ENCODE data around the gene CD34. TPM values are rescaled to one million over a fixed set of nuclear protein-coding genes. Genes with fewer than 3 reads are reported as not detected.

CD34 gene, protein sequence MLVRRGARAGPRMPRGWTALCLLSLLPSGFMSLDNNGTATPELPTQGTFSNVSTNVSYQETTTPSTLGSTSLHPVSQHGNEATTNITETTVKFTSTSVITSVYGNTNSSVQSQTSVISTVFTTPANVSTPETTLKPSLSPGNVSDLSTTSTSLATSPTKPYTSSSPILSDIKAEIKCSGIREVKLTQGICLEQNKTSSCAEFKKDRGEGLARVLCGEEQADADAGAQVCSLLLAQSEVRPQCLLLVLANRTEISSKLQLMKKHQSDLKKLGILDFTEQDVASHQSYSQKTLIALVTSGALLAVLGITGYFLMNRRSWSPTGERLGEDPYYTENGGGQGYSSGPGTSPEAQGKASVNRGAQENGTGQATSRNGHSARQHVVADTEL
- not detected for total RNA-seq

DNA sequence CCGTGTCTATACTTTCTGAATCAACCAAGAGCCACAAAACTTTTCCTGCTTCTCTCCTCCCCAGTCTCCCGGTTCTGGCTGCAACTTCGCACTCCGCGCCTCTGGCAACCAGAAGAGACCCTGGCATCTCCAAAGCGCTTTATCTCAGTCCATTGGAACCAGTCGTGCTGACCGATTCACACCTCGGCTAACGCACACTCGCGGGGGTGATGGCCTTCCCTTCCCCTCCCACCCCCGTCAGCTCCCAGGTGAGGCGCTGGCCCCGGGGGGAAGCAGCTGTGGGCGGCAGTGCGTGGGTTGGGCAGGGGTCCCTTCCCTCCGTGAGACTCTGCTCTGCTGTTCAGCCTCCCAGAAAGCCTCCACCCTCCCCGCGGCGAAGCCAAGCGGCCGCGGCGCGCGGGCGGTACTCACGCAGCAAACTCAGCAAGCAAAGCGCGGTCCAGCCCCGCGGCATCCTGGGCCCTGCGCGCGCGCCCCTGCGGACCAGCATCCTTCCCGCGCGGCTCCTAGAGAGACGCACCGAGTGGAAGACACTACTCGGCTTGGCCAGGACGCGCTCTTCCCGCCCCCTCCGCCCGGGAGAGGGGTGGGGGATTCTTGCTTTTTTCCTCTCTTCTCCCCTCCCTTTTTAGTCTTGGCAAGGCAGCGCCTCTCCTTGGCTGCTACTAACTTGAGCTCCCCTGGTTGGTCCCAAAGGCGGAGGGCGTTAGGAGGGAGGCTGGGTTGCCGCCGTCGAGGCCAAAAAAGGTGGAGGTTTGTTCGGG lies at the start of gene CD34:
Gene CD34 (minus strand): TSS at position 535 of the 764 bp plus-strand sequence. CDS start 45 bp downstream, at position 490.
- Mint-ChIP-seq H3K4me3 (peak within 1 kb of the TSS; percentile 57), H3K4me1 (peaks cover 6% of the 10 kb centered on the region), H3K9me3 (no peaks in the 10 kb centered on the region), H3K27me3 (peaks cover 72% of the 10 kb centered on the region), H3K27ac (no peak within 1 kb of the TSS), H3K36me3 (no peaks in the 10 kb centered on the region)
- DNase-seq (peak; percentile 60), ATAC-seq (ENCODE audit: low read depth) (peak; percentile 82)
- POLR2A ChIA-PET, result no interaction called here

DNA sequence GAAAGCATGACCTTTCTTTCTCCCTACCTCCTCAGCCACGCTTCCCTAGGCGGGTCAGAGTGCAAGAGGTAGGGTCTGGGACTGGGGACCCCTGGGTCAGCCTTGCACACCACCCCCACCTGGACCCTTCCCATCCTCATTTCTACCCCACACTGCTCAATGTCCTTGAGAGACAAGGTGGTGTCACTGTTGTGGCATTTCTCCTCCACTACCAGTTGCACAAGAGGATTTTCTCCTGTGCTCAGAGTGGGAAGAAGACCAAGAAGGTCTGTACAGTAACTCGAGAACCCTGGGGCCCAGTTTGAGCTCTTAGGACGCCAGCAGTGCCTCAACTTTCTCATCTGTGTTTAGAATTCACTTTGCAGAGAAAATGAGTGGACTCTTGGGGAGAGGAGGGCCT lies 49.4 kb upstream of the CD34 start:
- H3K36me3 Mint-ChIP-seq, result no peaks in the 10 kb centered on the region
- POLR2A ChIA-PET, result no interaction called here

DNA sequence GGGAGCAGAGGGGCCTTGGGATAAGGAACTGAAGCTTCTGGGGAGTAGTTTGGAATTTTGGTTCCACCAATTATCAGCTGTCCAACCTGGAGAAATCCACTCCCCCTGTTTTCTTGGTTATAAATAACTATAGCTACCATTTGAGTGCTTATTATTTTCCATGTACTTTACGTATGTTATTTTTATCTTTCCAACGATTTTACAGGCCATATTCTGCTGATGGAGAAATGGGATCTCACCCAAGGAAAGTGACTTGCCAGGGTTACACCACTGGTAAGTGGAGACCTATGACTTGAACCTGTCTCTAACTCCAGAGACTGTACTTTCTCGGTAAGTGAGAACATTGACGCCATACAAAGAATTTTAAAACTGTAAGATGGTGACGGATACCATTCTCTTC lies 49.0 kb upstream of the CD34 start:
- DNase-seq (no peak), ATAC-seq (ENCODE audit: low read depth) (no peak)
- H3K27ac Mint-ChIP-seq, result no peak overlapping the region
- peaks cover 8% of the 10 kb centered on the region for H3K4me1 Mint-ChIP-seq
- H3K4me3 Mint-ChIP-seq, result peak overlapping the region; percentile 80
- H3K36me3 Mint-ChIP-seq, result no peaks in the 10 kb centered on the region
- no peaks in the 10 kb centered on the region for H3K9me3 Mint-ChIP-seq
- POLR2A ChIA-PET, result no interaction called here
- H3K27me3 Mint-ChIP-seq, result peaks cover 65% of the 10 kb centered on the region

More for the DNA sequence above, 49.4 kb upstream of the CD34 start:
- peaks cover 61% of the 10 kb centered on the region for H3K27me3 Mint-ChIP-seq
- H3K9me3 Mint-ChIP-seq, result no peaks in the 10 kb centered on the region
- H3K4me3 Mint-ChIP-seq, result no peak overlapping the region
- DNase-seq (no peak), ATAC-seq (ENCODE audit: low read depth) (no peak)
- H3K4me1 Mint-ChIP-seq, result peaks cover 8% of the 10 kb centered on the region
- H3K27ac Mint-ChIP-seq, result no peak overlapping the region

- H3K9me3 Mint-ChIP-seq, result no peaks in the 10 kb centered on the region
- H3K27me3 Mint-ChIP-seq, result peaks cover 71% of the 10 kb centered on the region
- H3K36me3 Mint-ChIP-seq, result no peaks in the 10 kb centered on the region
- H3K4me1 Mint-ChIP-seq, result peaks cover 8% of the 10 kb centered on the region
- ATAC-seq (ENCODE audit: low read depth) (peak; percentile 33), DNase-seq (peak; percentile 49)
- peak overlapping the region; percentile 80 for H3K4me3 Mint-ChIP-seq
- POLR2A ChIA-PET, result no interaction called here
- no peak overlapping the region for H3K27ac Mint-ChIP-seq
These were observed 48.4 kb upstream of the CD34 start for GRCh38 chr1:207959141-207959825.

- H3K27ac Mint-ChIP-seq, result no peak overlapping the region
- DNase-seq, result no peak
- H3K27me3 Mint-ChIP-seq, result peaks cover 73% of the 10 kb centered on the region
- H3K4me1 Mint-ChIP-seq, result peaks cover 8% of the 10 kb centered on the region
- no peaks in the 10 kb centered on the region for H3K36me3 Mint-ChIP-seq
- H3K4me3 Mint-ChIP-seq, result peak overlapping the region; percentile 65
- ATAC-seq (ENCODE audit: low read depth), result no peak
- POLR2A ChIA-PET, result no interaction called here
- no peaks in the 10 kb centered on the region for H3K9me3 Mint-ChIP-seq
These were observed 47.6 kb upstream of the CD34 start for GRCh38 chr1:207958376-207959139.

DNA sequence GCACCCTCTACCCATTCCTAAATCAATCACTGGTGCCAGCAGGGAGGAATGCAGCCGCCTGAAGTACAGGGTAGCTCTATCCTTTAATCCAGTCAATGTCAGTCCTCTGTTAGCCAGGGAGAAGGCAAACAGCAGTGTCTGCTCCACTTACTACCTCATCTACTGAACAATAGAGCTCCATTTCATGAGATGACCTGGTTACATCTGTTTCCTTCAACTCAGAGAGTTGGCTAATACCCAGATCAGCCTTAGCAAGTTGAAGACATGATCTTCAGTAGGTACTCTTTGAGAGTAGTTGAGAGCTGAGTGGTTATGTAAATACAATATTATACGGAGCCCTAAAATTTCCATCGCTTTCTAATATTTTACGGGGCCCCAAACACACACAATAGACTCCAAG lies 46.1 kb upstream of the CD34 start:
- Mint-ChIP-seq H3K4me1 (peaks cover 2% of the 10 kb centered on the region), H3K36me3 (no peaks in the 10 kb centered on the region), H3K27me3 (peaks cover 78% of the 10 kb centered on the region), H3K9me3 (no peaks in the 10 kb centered on the region), H3K4me3 (no peak overlapping the region), H3K27ac (no peak overlapping the region)
- ATAC-seq (ENCODE audit: low read depth) (no peak), DNase-seq (no peak)
- POLR2A ChIA-PET, result interaction anchor here (1.0 kb wide), 1 partner anchor 74 kb away, joined by 3 read pairs; no protein-coding TSS in a partner anchor

DNA sequence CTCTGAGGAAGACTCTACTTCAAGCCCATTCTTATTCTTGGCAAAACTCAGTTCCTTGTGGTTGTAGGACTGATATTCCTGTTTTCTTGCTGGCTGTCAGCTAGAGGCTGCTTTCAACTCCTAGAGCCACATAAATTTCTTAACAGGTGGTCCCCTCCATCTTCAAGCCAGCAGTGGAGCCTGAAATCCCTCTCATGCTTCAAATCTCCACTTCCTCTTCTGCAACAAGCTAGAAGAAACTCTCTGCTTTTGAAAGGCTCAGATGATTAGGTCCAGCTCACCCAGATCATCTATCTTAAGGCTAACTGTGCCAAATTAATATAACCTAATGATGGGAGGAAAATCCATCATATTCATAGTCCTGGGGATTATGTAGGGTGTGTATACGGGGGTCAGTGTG lies 43.2 kb upstream of the CD34 start:
- Mint-ChIP-seq H3K36me3 (no peaks in the 10 kb centered on the region), H3K4me1 (no peaks in the 10 kb centered on the region), H3K9me3 (no peaks in the 10 kb centered on the region), H3K4me3 (no peak overlapping the region), H3K27ac (no peak overlapping the region), H3K27me3 (peaks cover 56% of the 10 kb centered on the region)
- POLR2A ChIA-PET, result no interaction called here
- ATAC-seq (ENCODE audit: low read depth) (no peak), DNase-seq (no peak)

DNA sequence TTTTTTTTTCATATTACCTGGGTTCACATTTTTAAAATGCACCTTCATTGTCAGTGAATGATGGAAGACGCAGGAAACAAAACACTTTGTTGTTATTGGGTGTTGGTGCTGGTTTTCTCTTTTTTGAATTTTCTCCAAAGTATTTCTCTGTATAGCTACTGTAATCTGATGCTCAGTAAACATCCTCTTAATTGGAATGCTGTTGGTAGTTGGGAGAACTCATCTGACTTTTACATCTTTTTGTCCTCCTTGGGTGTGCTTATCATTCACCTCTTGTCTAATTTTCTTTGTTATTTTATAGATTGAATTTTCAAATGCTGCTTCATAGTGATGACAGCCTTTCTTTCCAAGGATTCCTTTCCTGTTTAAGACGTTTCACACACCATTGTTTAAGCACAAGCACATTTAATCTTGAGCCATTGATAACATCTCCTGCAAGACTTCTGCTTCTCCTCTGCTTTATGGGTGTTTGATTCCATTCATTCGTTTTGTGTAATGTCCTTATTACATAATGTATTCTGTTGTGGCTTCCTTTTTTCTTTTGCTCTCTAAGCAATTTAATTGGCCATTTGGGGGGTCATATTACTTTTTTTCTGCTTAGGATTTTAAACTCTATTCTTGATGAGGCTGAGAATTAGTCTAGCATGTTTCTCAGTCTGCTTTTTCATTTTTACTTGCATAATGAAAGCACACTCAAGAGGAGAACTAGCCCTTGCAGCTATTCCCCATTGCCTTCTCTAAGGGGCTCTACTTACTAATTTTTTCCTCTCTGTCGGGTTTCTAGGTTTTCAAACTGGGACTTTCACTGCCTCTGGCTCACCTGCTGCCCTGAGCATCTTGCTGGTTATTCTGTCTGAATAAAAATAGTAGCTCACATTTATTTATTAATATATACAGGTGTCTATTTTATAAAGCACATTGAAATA lies 42.0 kb upstream of the CD34 start:
- DNase-seq, result no peak
- H3K9me3 Mint-ChIP-seq, result no peaks in the 10 kb centered on the region
- no peak overlapping the region for H3K4me3 Mint-ChIP-seq
- H3K4me1 Mint-ChIP-seq, result no peaks in the 10 kb centered on the region
- no peak overlapping the region for H3K27ac Mint-ChIP-seq
- POLR2A ChIA-PET, result no interaction called here
- H3K27me3 Mint-ChIP-seq, result peaks cover 48% of the 10 kb centered on the region
- no peak for ATAC-seq (ENCODE audit: low read depth)
- no peaks in the 10 kb centered on the region for H3K36me3 Mint-ChIP-seq

GRCh38 chr1:207951652-207952051 lies 40.7 kb upstream of the CD34 start:
- POLR2A ChIA-PET, result no interaction called here

GRCh38 chr1:207950750-207951149 lies 39.8 kb upstream of the CD34 start:
- peaks cover 32% of the 10 kb centered on the region for H3K27me3 Mint-ChIP-seq
- POLR2A ChIA-PET, result no interaction called here
- H3K4me3 Mint-ChIP-seq, result no peak overlapping the region
- H3K36me3 Mint-ChIP-seq, result no peaks in the 10 kb centered on the region
- no peaks in the 10 kb centered on the region for H3K4me1 Mint-ChIP-seq
- DNase-seq, result no peak
- no peaks in the 10 kb centered on the region for H3K9me3 Mint-ChIP-seq
- H3K27ac Mint-ChIP-seq, result no peak overlapping the region
- ATAC-seq (ENCODE audit: low read depth), result no peak

More at GRCh38 chr1:207951652-207952051, 40.7 kb upstream of the CD34 start:
- no peak overlapping the region for H3K27ac Mint-ChIP-seq
- no peaks in the 10 kb centered on the region for H3K9me3 Mint-ChIP-seq
- H3K36me3 Mint-ChIP-seq, result no peaks in the 10 kb centered on the region
- ATAC-seq (ENCODE audit: low read depth) (no peak), DNase-seq (no peak)
- no peak overlapping the region for H3K4me3 Mint-ChIP-seq
- peaks cover 38% of the 10 kb centered on the region for H3K27me3 Mint-ChIP-seq
- H3K4me1 Mint-ChIP-seq, result no peaks in the 10 kb centered on the region

GRCh38 chr1:207949571-207950195 lies 38.8 kb upstream of the CD34 start:
- Mint-ChIP-seq H3K36me3 (no peaks in the 10 kb centered on the region), H3K27me3 (peaks cover 24% of the 10 kb centered on the region), H3K9me3 (no peaks in the 10 kb centered on the region), H3K4me1 (no peaks in the 10 kb centered on the region), H3K27ac (no peak overlapping the region), H3K4me3 (no peak overlapping the region)
- POLR2A ChIA-PET, result no interaction called here
- no peak for DNase-seq
- no peak for ATAC-seq (ENCODE audit: low read depth)
